ENCODE data around the gene UVRAG.

- no peak for TF ChIP-seq CTCF (IDR thresholded peaks at IDR 0.05 in 4 of 5, conservative IDR thresholded peaks at IDR 0.05 in 1 of 5)
- TF ChIP-seq POLR2A (IDR thresholded peaks at IDR 0.05): no peak
Measured at GRCh38 chr11:75959540-75959939, 144.5 kb downstream of the UVRAG start.

All from gastrocnemius medialis (tissue), 4 donors.